ENCODE measurements around the gene SORCS2. TPM values are rescaled to one million over a fixed set of nuclear protein-coding genes. Genes with fewer than 3 reads are reported as not detected.

Gene SORCS2
- total and polyA plus RNA-seq, 2 of the 8 experiments (the other 6 are each of a cell fraction or from before 2014, with no cell fraction given), result 0.36 to 1.8 TPM

- Histone ChIP-seq H3K14ac (ENCODE audit: insufficient read length) (no peak overlapping the region), H2BK120ac (replicated peaks; ENCODE audit: low read depth, low read length) (no peak overlapping the region), H2AFZ (ENCODE audit: low read length) (no peak overlapping the region), H3K4me1 (replicated peaks in 1 of 4; ENCODE audit: control insufficient read depth in 3 of 4, insufficient read depth in 4 of 4, low read length in 3 of 4) (no peaks in the 10 kb centered on the region), H3K18ac (ENCODE audit: extremely low read depth, low read length) (no peak overlapping the region), H4K20me1 (replicated peaks in 1 of 2; ENCODE audit: control insufficient read depth in 1 of 2, insufficient read depth in 2 of 2, low read length in 2 of 2) (peaks cover 0 to 4% of the 10 kb centered on the region in 2 experiments), H2BK5ac (ENCODE audit: low read depth, low read length) (no peak overlapping the region), H3K4ac (replicated peaks; ENCODE audit: insufficient read length, low read depth, low read length) (no peak overlapping the region), H3K56ac (replicated peaks; ENCODE audit: insufficient read length, low read depth, low read length) (no peak overlapping the region), H3K9ac (replicated peaks in 1 of 4; ENCODE audit: extremely low read depth in 1 of 4, low read depth in 3 of 4, low read length in 3 of 4) (no peak overlapping the region), H3K79me1 (ENCODE audit: low read depth, low read length) (no peaks in the 10 kb centered on the region), H3K27me3 (replicated peaks in 1 of 4; ENCODE audit: control insufficient read depth in 3 of 4, extremely low read depth in 1 of 4, insufficient read depth in 3 of 4, low read length in 3 of 4) (no peaks in the 10 kb centered on the region), H4K91ac (replicated peaks; ENCODE audit: insufficient read length, low read length) (no peak overlapping the region), H2BK12ac (ENCODE audit: low read depth, low read length) (no peak overlapping the region), H2BK20ac (ENCODE audit: low read length) (no peak overlapping the region), H3K36me3 (ENCODE audit: control insufficient read depth in 2 of 4, insufficient read depth in 4 of 4, low read length in 3 of 4) (no peaks in the 10 kb centered on the region), H3K23ac (ENCODE audit: insufficient read length) (no peak overlapping the region), H4K8ac (ENCODE audit: extremely low read depth, insufficient read depth, low read length) (no peak overlapping the region), H2AK5ac (ENCODE audit: low read depth, low read length) (no peak overlapping the region), H3K9me3 (ENCODE audit: insufficient read depth in 2 of 2, low read depth in 1 of 2, low read length in 1 of 2) (no peaks in the 10 kb centered on the region), H3K79me2 (ENCODE audit: control insufficient read depth in 1 of 2, insufficient read depth in 2 of 2, low read length in 2 of 2) (no peaks in the 10 kb centered on the region), H3K23me2 (ENCODE audit: low read depth, low read length) (0 out of 2 replicates have a peak, but pooled peaks cover 2% of the 10 kb centered on the region), H2BK15ac (ENCODE audit: low read length) (no peak overlapping the region), H3K4me2 (ENCODE audit: insufficient read depth in 1 of 2, low read depth in 2 of 2, low read length in 2 of 2) (no peak overlapping the region), H4K5ac (ENCODE audit: insufficient read length, low read depth, low read length) (no peak overlapping the region), H3K4me3 (ENCODE audit: extremely low read depth in 1 of 4, insufficient read depth in 2 of 4, low read depth in 3 of 4, low read length in 4 of 4) (no peak overlapping the region), H3K27ac (ENCODE audit: low read depth, low read length) (no peak overlapping the region)
- 74% methylated on average over 12 of the region's 12 CpGs; no CpG with 5 or more reads in 1 of the 2 experiments for WGBS, 2 experiments (ENCODE audit: extremely low coverage in 1 of 2, insufficient coverage in 1 of 2, insufficient read length in 1 of 2, insufficient replicate concordance in 2 of 2, low coverage in 1 of 2, low lambda C conversion rate in 2 of 2, missing lambda C conversion rate in 1 of 2)
- POLR2A ChIA-PET (ENCODE audit: partially characterized antibody), result no interaction called here
- no peak for FAIRE-seq
- CTCF ChIA-PET (ENCODE audit: partially characterized antibody), result interaction anchor here (0.6 to 1.2 kb wide), 2 partner anchors 9 to 166 kb away, joined by 3 read pairs; no protein-coding TSS in a partner anchor
- no peak for TF ChIP-seq MAFK (IDR thresholded peaks at IDR 0.05; ENCODE audit: low read depth, low read length)
- no peak for TF ChIP-seq KDM5A (IDR thresholded peaks at IDR 0.05; ENCODE audit: low read length)
- no peak for TF ChIP-seq CTCF (IDR thresholded peaks at IDR 0.05; ENCODE audit: control extremely low read depth in 1 of 3, insufficient read depth in 1 of 3, low read depth in 1 of 3, low read length in 3 of 3)
- TF ChIP-seq CHD2 (IDR thresholded peaks at IDR 0.05; ENCODE audit: low read length), result no peak
- TF ChIP-seq EGR1 (IDR thresholded peaks at IDR 0.05; ENCODE audit: borderline replicate concordance, low read depth, low read length), result no peak
- no peak for TF ChIP-seq RFX5 (IDR thresholded peaks at IDR 0.05; ENCODE audit: borderline replicate concordance, low read depth, low read length)
- TF ChIP-seq POU5F1 (IDR thresholded peaks at IDR 0.05; ENCODE audit: low read depth, low read length), result no peak
- no peak for TF ChIP-seq USF2 (IDR thresholded peaks at IDR 0.05; ENCODE audit: low read length)
- no peak for TF ChIP-seq EP300 (IDR thresholded peaks at IDR 0.05; ENCODE audit: borderline replicate concordance in 1 of 2, low read depth in 2 of 2, low read length in 2 of 2)
- DNase-seq (ENCODE audit: low read depth in 1 of 2, low spot score in 2 of 2), result peak in 1 of 2 experiments; percentile 33
Measured at GRCh38 chr4:7389719-7390118, 197.4 kb downstream of the SORCS2 start.
